ENCODE measurements around the gene PSMB7.

The PSMB7 gene

GRCh38 chr9:124415102-124415851 lies at the start of gene PSMB7:
Gene PSMB7 (minus strand): TSS chr9:124415442. CDS start chr9:124415425, 17 bp downstream.
- Histone ChIP-seq H3K36me3 (ENCODE audit: control insufficient read depth in 2 of 2, insufficient read depth in 1 of 2, low read length in 2 of 2) (peaks cover 22 to 41% of the 10 kb centered on the region in 2 experiments), H3K9me3 (ENCODE audit: control insufficient read depth, insufficient read depth, low read depth, low read length) (no peaks in the 10 kb centered on the region), H3K4me1 (ENCODE audit: control insufficient read depth, insufficient read depth, low read length) (peaks cover 4% of the 10 kb centered on the region; the same call in 1 of the 2 replicates), H3K4me3 (ENCODE audit: low read depth, low read length) (peak within 1 kb of the TSS; percentile 71), H3K27ac (ENCODE audit: extremely low read depth, low read depth, low read length) (peak within 1 kb of the TSS; percentile 40; the same call in 1 of the 2 replicates)
- ChIA-PET POLR2A (no interaction called here), CTCF (interaction anchor here (0.6 to 1.6 kb wide), 7 partner anchors 9 to 852 kb away, joined by 3 to 5 read pairs (median 3); no protein-coding TSS in a partner anchor)
- TF ChIP-seq ZNF112 (tag by site-specific recombination; IDR thresholded peaks at IDR 0.05): no peak
- TF ChIP-seq ZNF658 (tag by site-specific recombination; IDR thresholded peaks at IDR 0.05): no peak
- TF ChIP-seq SALL2 (tag by site-specific recombination; IDR thresholded peaks at IDR 0.05; ENCODE audit: borderline replicate concordance): no peak
- TF ChIP-seq ZNF529 (tag by site-specific recombination; IDR thresholded peaks at IDR 0.05; ENCODE audit: insufficient replicate concordance): no peak
- TF ChIP-seq TSHZ1 (tag by site-specific recombination; IDR thresholded peaks at IDR 0.05; ENCODE audit: borderline replicate concordance): no peak
- peak; percentile 78 for TF ChIP-seq TRIM28 (IDR thresholded peaks at IDR 0.05; ENCODE audit: borderline replicate concordance, low read length)
- 0 out of 2 replicates have a peak, but pooled peaks have one; percentile 41 for TF ChIP-seq ZNF610 (tag by site-specific recombination; IDR thresholded peaks at IDR 0.05; ENCODE audit: borderline replicate concordance)
- no peak for TF ChIP-seq ZNF398 (tag by site-specific recombination; IDR thresholded peaks at IDR 0.05)
- TF ChIP-seq ZNF174 (tag by site-specific recombination; IDR thresholded peaks at IDR 0.05): peak; percentile 98
- no peak for TF ChIP-seq ZNF404 (tag by site-specific recombination; IDR thresholded peaks at IDR 0.05)
- TF ChIP-seq ZNF184 (tag by site-specific recombination; IDR thresholded peaks at IDR 0.05): no peak
- no peak for TF ChIP-seq ZBTB48 (tag by site-specific recombination; IDR thresholded peaks at IDR 0.05)
- 0 out of 2 replicates have a peak, but pooled peaks have one; percentile 17 for TF ChIP-seq FEZF1 (tag by site-specific recombination; IDR thresholded peaks at IDR 0.05)
- TF ChIP-seq ZNF571 (tag by site-specific recombination; IDR thresholded peaks at IDR 0.05): no peak
- TF ChIP-seq SP2 (tag by site-specific recombination; IDR thresholded peaks at IDR 0.05): peak; percentile 86
- peak; percentile 86 for TF ChIP-seq SP3 (tag by site-specific recombination; IDR thresholded peaks at IDR 0.05)
- no peak for TF ChIP-seq ZNF777 (tag by site-specific recombination; IDR thresholded peaks at IDR 0.05; ENCODE audit: borderline replicate concordance)
- no peak for TF ChIP-seq SCRT2 (tag by site-specific recombination; IDR thresholded peaks at IDR 0.05)
- TF ChIP-seq TCF7L2 (IDR thresholded peaks at IDR 0.05; ENCODE audit: borderline replicate concordance, low read depth, low read length): peak; percentile 71; the same call in 1 of the 2 replicates
- no peak for TF ChIP-seq ZNF366 (tag by site-specific recombination; conservative IDR thresholded peaks at IDR 0.05)
- TF ChIP-seq PRDM1 (tag by site-specific recombination; IDR thresholded peaks at IDR 0.05): no peak
- TF ChIP-seq PBX3 (CRISPR knock-in tag; IDR thresholded peaks at IDR 0.05): no peak
- no peak for TF ChIP-seq ZNF248 (tag by site-specific recombination; IDR thresholded peaks at IDR 0.05)
- TF ChIP-seq ZNF10 (tag by site-specific recombination; IDR thresholded peaks at IDR 0.05): no peak
- TF ChIP-seq ZNF146 (tag by site-specific recombination; IDR thresholded peaks at IDR 0.05): no peak
- TF ChIP-seq RBAK (tag by site-specific recombination; IDR thresholded peaks at IDR 0.05): no peak
- no peak for TF ChIP-seq ZNF280D (tag by site-specific recombination; IDR thresholded peaks at IDR 0.05)
- TF ChIP-seq ZNF23 (tag by site-specific recombination; IDR thresholded peaks at IDR 0.05; ENCODE audit: borderline replicate concordance): no peak
- TF ChIP-seq ZNF626 (tag by site-specific recombination; IDR thresholded peaks at IDR 0.05): no peak
- TF ChIP-seq ZNF266 (tag by site-specific recombination; IDR thresholded peaks at IDR 0.05; ENCODE audit: low read depth): no peak

Data from HEK293 (cell line).